ENCODE measurements around the gene DOCK4. TPM values are rescaled to one million over a fixed set of nuclear protein-coding genes. Genes with fewer than 3 reads are reported as not detected.
"Not testable (repeated sequence)": the region's sequence is repeated elsewhere in the genome, so short reads cannot be mapped to it uniquely, and the experiment has no call there.

DOCK4 gene
- total RNA-seq, 1 donor from 2014 or later = 100 TPM

- Histone ChIP-seq H3K9me3 (no peaks in the 10 kb centered on the region), H3K36me3 (no peaks in the 10 kb centered on the region), H3K27ac (no peak overlapping the region), H3K4me3 (no peak overlapping the region), H3K4me1 (peaks cover 30% of the 10 kb centered on the region), H3K27me3 (no peaks in the 10 kb centered on the region)
- DNase-seq (no peak), ATAC-seq (no peak)
- no peak for TF ChIP-seq CTCF (IDR thresholded peaks at IDR 0.05)
- intact Hi-C loops (cut with DNase I) = no loop called here
Observed at GRCh38 chr7:112130729-112131410, 75.3 kb downstream of the DOCK4 start.

GRCh38 chr7:112129655-112130323, 76.4 kb downstream of the DOCK4 start:
- H3K27me3 ChIP-seq = no peaks in the 10 kb centered on the region
- H3K9me3 ChIP-seq = no peaks in the 10 kb centered on the region
- no peaks in the 10 kb centered on the region for H3K36me3 ChIP-seq
- TF ChIP-seq CTCF (IDR thresholded peaks at IDR 0.05) = no peak
- no peak for DNase-seq
- intact Hi-C loops (cut with DNase I) = no loop called here
- peaks cover 30% of the 10 kb centered on the region for H3K4me1 ChIP-seq
- ATAC-seq = peak; percentile 79
- H3K4me3 ChIP-seq = no peak overlapping the region
- H3K27ac ChIP-seq = peak overlapping the region; percentile 27

- H3K27me3 ChIP-seq; H3K9me3 ChIP-seq; H3K36me3 ChIP-seq; H3K27ac ChIP-seq; H3K4me3 ChIP-seq; DNase-seq; intact Hi-C loops (cut with DNase I): not testable (repeated sequence)
- ATAC-seq = peak; percentile 31
- H3K4me1 ChIP-seq = peaks cover 26% of the 10 kb centered on the region
Observed at GRCh38 chr7:112128461-112129425, 77.5 kb downstream of the DOCK4 start.

- DNase-seq; H3K27me3 ChIP-seq; H3K36me3 ChIP-seq; H3K4me3 ChIP-seq; H3K9me3 ChIP-seq; H3K27ac ChIP-seq; intact Hi-C loops (cut with DNase I); ATAC-seq: not testable (repeated sequence)
- H3K4me1 ChIP-seq = peaks cover 19% of the 10 kb centered on the region
Observed at GRCh38 chr7:112128041-112128440, 78.2 kb downstream of the DOCK4 start.

GRCh38 chr7:112125250-112125649, 80.9 kb downstream of the DOCK4 start:
- H3K4me1 ChIP-seq = peaks cover 13% of the 10 kb centered on the region
- DNase-seq (no peak), ATAC-seq (no peak)
- H3K27me3 ChIP-seq = no peaks in the 10 kb centered on the region
- no peaks in the 10 kb centered on the region for H3K36me3 ChIP-seq
- no peak overlapping the region for H3K27ac ChIP-seq
- intact Hi-C loops (cut with DNase I) = no loop called here
- no peak for TF ChIP-seq CTCF (IDR thresholded peaks at IDR 0.05)
- H3K9me3 ChIP-seq = no peaks in the 10 kb centered on the region
- no peak overlapping the region for H3K4me3 ChIP-seq

- intact Hi-C loops (cut with DNase I) = no loop called here
- no peaks in the 10 kb centered on the region for H3K36me3 ChIP-seq
- H3K27ac ChIP-seq = no peak overlapping the region
- H3K4me3 ChIP-seq = no peak overlapping the region
- no peaks in the 10 kb centered on the region for H3K9me3 ChIP-seq
- TF ChIP-seq CTCF (IDR thresholded peaks at IDR 0.05) = no peak
- peaks cover 3% of the 10 kb centered on the region for H3K4me1 ChIP-seq
- ATAC-seq = peak; percentile 84
- no peak for DNase-seq
- no peaks in the 10 kb centered on the region for H3K27me3 ChIP-seq
Observed at GRCh38 chr7:112124061-112124766, 82.0 kb downstream of the DOCK4 start.

All from upper lobe of right lung (tissue), 1 donor.